Activated T-cell treated with anti-CD3 and anti-CD28 coated beads for 4 hours (primary cell): ENCODE results near the gene KRTAP4-8.
"Not testable (repeated sequence)": the region's sequence is repeated elsewhere in the genome, so short reads cannot be mapped to it uniquely, and the experiment has no call there.

ENCODE experiments used
- DNase-seq: peaks from one replicate; pipeline ENCODE4 v3.0.0-alpha.2; 2020

Gene KRTAP4-8

GRCh38 chr17:41064301-41064700 is 33.6 kb downstream of the KRTAP4-8 start:
- DNase-seq: no peak

- no peak for DNase-seq
Measured at GRCh38 chr17:41063449-41063848, 34.5 kb downstream of the KRTAP4-8 start.

- no peak for DNase-seq
Measured at GRCh38 chr17:41061964-41062363, 36.0 kb downstream of the KRTAP4-8 start.

- DNase-seq: no peak
Measured at GRCh38 chr17:41060052-41060604, 37.8 kb downstream of the KRTAP4-8 start, which contains the start of gene KRTAP2-3. KRTAP2-3 (minus strand) TSS chr17:41060114; CDS start chr17:41060050, 64 bp downstream.

GRCh38 chr17:41059276-41060051 is 38.5 kb downstream of the KRTAP4-8 start:
- not testable (repeated sequence) for DNase-seq

GRCh38 chr17:41058741-41059140 is 39.2 kb downstream of the KRTAP4-8 start:
- DNase-seq: no peak

- DNase-seq: no peak
Measured at GRCh38 chr17:41057547-41057946, 40.4 kb downstream of the KRTAP4-8 start.

GRCh38 chr17:41055130-41055529 is 42.8 kb downstream of the KRTAP4-8 start, which contains the start of gene KRTAP2-2:
KRTAP2-2 (minus strand) TSS chr17:41055230; CDS start chr17:41055211, 19 bp downstream.
- not testable (repeated sequence) for DNase-seq

- DNase-seq: not testable (repeated sequence)
Measured at GRCh38 chr17:41054556-41054955, 43.4 kb downstream of the KRTAP4-8 start.

GRCh38 chr17:41054025-41054424 is 43.9 kb downstream of the KRTAP4-8 start:
- DNase-seq: no peak

- no peak for DNase-seq
Measured at GRCh38 chr17:41052566-41052965, 45.4 kb downstream of the KRTAP4-8 start.

GRCh38 chr17:41049110-41049509 is 48.8 kb downstream of the KRTAP4-8 start:
- no peak for DNase-seq

GRCh38 chr17:41048441-41048840 is 49.5 kb downstream of the KRTAP4-8 start:
- DNase-seq: no peak
